GM23338 (cell line): ENCODE data around the gene PRDM9. TPM values are rescaled to one million over a fixed set of nuclear protein-coding genes. Genes with fewer than 3 reads are reported as not detected.

ENCODE experiments used
- ATAC-seq: fragments of 200-7000 bp; cut with Tn5 transposase; 3 replicates; pipeline ENCODE4 v1.9.1; 2020
- DNase-seq: peaks from one replicate; pipeline ENCODE4 v3.0.0-alpha.2; 2015; ENCODE audit warnings: low spot score
- H2AFZ ChIP-seq: fragments of 200-600 bp; sonication (generic); 2 replicates; pipeline ENCODE4 v1.8.0; 2016; ENCODE audit warnings: antibody characterized with exemption, mild to moderate bottlenecking, moderate library complexity
- H3F3A ChIP-seq: fragments of 200-600 bp; sonication (generic); replicated peaks from 2 replicates; pipeline ENCODE4 v1.8.0; 2017; ENCODE audit warnings: antibody characterized with exemption, mixed run types, low read depth
- H3K27ac ChIP-seq: fragments of 200-600 bp; sonication (generic); 2 replicates; pipeline ENCODE4 v1.6.1; 2016; ENCODE audit warnings: low read depth
- H3K27me3 ChIP-seq: fragments of 200-600 bp; sonication (generic); 2 replicates; pipeline ENCODE4 v1.8.0; 2016; ENCODE audit warnings: mild to moderate bottlenecking, mixed run types, moderate library complexity; ENCODE audit not compliant: insufficient read depth
- H3K36me3 ChIP-seq: fragments of 200-600 bp; sonication (generic); 2 replicates; pipeline ENCODE4 v1.8.0; 2016; ENCODE audit warnings: mild to moderate bottlenecking; ENCODE audit not compliant: insufficient read depth
- H3K4me1 ChIP-seq: fragments of 200-600 bp; sonication (generic); 2 replicates; pipeline ENCODE4 v1.8.0; 2016; ENCODE audit warnings: mild to moderate bottlenecking, moderate library complexity; ENCODE audit not compliant: insufficient read depth
- H3K4me2 ChIP-seq: fragments of 200-600 bp; sonication (generic); 2 replicates; pipeline ENCODE4 v1.7.1; 2017; ENCODE audit warnings: mixed run types
- H3K4me3 ChIP-seq: fragments of 200-600 bp; sonication (generic); 2 replicates; pipeline ENCODE4 v1.6.1; 2016; ENCODE audit warnings: mixed run types
- H3K79me2 ChIP-seq: fragments of 200-600 bp; sonication (generic); replicated peaks from 2 replicates; pipeline ENCODE4 v1.8.0; 2017; ENCODE audit warnings: mild to moderate bottlenecking; ENCODE audit not compliant: insufficient read depth
- H3K9me2 ChIP-seq: fragments of 200-600 bp; sonication (generic); 2 replicates; pipeline ENCODE4 v1.8.0; 2017; ENCODE audit not compliant: insufficient read depth
- H4K20me1 ChIP-seq: fragments of 200-600 bp; sonication (generic); replicated peaks from 2 replicates; pipeline ENCODE4 v1.8.0; 2017; ENCODE audit warnings: mild to moderate bottlenecking; ENCODE audit not compliant: insufficient read depth
- H3K27ac Mint-ChIP-seq: 2 replicates; pipeline ENCODE4 v1.8.0; 2020; ENCODE audit warnings: inconsistent platforms, mild to moderate bottlenecking, moderate library complexity, mixed read lengths
- H3K27me3 Mint-ChIP-seq: 3 replicates; pipeline ENCODE4 v1.8.0; 2022; ENCODE audit warnings: low read depth, mild to moderate bottlenecking, moderate library complexity, mixed read lengths, inconsistent platforms; ENCODE audit not compliant: insufficient read depth, poor library complexity
- H3K36me3 Mint-ChIP-seq: 3 replicates; pipeline ENCODE4 v1.8.0; 2021; ENCODE audit warnings: low read depth, mild to moderate bottlenecking, inconsistent platforms, moderate library complexity, mixed read lengths
- H3K4me1 Mint-ChIP-seq: 3 replicates; pipeline ENCODE4 v1.8.0; 2020; ENCODE audit warnings: mild to moderate bottlenecking, inconsistent platforms, mixed read lengths
- H3K4me3 Mint-ChIP-seq: 3 replicates; pipeline ENCODE4 v1.8.0; 2021; ENCODE audit warnings: moderate library complexity, mild to moderate bottlenecking, inconsistent platforms, mixed read lengths
- H3K9me3 Mint-ChIP-seq: 3 replicates; pipeline ENCODE4 v1.8.0; 2020; ENCODE audit warnings: moderate library complexity, mild to moderate bottlenecking, inconsistent platforms, mixed read lengths
- CREB1 ChIP-seq: fragments of 250-450 bp; sonication (Bioruptor Pico); IDR thresholded peaks from 2 replicates; pipeline ENCODE4 v1.5.0; 2020; ENCODE audit warnings: low read depth, mild to moderate bottlenecking, moderate library complexity
- CTCF ChIP-seq, 2 experiments: fragments of 200-600 bp in 1 of 2; sonication (generic) in 1 of 2; conservative IDR thresholded peaks; 2 replicates each; pipeline versions ENCODE4 v1.5.1 to v1.6.1; 2016 to 2017; ENCODE audit warnings: antibody characterized with exemption in 2 of 2, low read depth in 2 of 2, mild to moderate bottlenecking in 2 of 2, moderate library complexity in 1 of 2
- ETS1 ChIP-seq: IDR thresholded peaks from 2 replicates; pipeline ENCODE4 v1.6.1; 2016; ENCODE audit warnings: antibody characterized with exemption
- EZH2 ChIP-seq: fragments of 200-600 bp; sonication (generic); IDR thresholded peaks from one replicate; pipeline ENCODE4 v1.8.0; 2017; ENCODE audit warnings: antibody characterized with exemption, mild to moderate bottlenecking, low read depth; ENCODE audit not compliant: unreplicated experiment
- EZH2phosphoT487 ChIP-seq: fragments of 200-600 bp; sonication (generic); IDR thresholded peaks from one replicate; pipeline ENCODE4 v1.8.1; 2018; ENCODE audit warnings: antibody characterized with exemption; ENCODE audit not compliant: unreplicated experiment
- JUNB ChIP-seq: IDR thresholded peaks from one replicate; pipeline ENCODE4 v1.6.1; 2016; ENCODE audit warnings: antibody characterized with exemption; ENCODE audit not compliant: unreplicated experiment
- NANOG ChIP-seq: IDR thresholded peaks from 2 replicates; pipeline ENCODE4 v1.6.1; 2016; ENCODE audit warnings: antibody characterized with exemption, borderline replicate concordance
- POLR2AphosphoS5 ChIP-seq: IDR thresholded peaks from 2 replicates; pipeline ENCODE4 v1.6.1; 2016; ENCODE audit warnings: antibody characterized with exemption, low read depth
- REST ChIP-seq: IDR thresholded peaks from one replicate; pipeline ENCODE4 v1.6.1; 2018; ENCODE audit warnings: antibody characterized with exemption; ENCODE audit not compliant: unreplicated experiment
- STAT1 ChIP-seq: IDR thresholded peaks from one replicate; pipeline ENCODE4 v1.6.1; 2016; ENCODE audit warnings: antibody characterized with exemption; ENCODE audit not compliant: unreplicated experiment
- ZNF114 ChIP-seq: fragments of 250-450 bp; sonication (Bioruptor Pico); IDR thresholded peaks from 2 replicates; pipeline ENCODE4 v1.5.0; 2020; ENCODE audit warnings: mild to moderate bottlenecking, moderate library complexity
- ZNF331 ChIP-seq: fragments of 250-450 bp; sonication (Bioruptor Pico); IDR thresholded peaks from 2 replicates; pipeline ENCODE4 v1.5.0; 2020; ENCODE audit warnings: low read depth, mild to moderate bottlenecking, moderate library complexity
- ZNF462 ChIP-seq: fragments of 250-450 bp; sonication (Bioruptor Pico); IDR thresholded peaks from 2 replicates; pipeline ENCODE4 v1.5.0; 2020; ENCODE audit warnings: mild to moderate bottlenecking, moderate library complexity
- polyA plus RNA-seq: library from polyadenylated mRNA; unstranded; fragments of >200 nt; fragmentation: Nextera tagmentation; extraction: Ambion mirVana; gene quantifications from 2 replicates; pipeline ENCODE4 v1.2.1, GENCODE V29; 2016
- total RNA-seq: library from RNA; depleted of rRNA; stranded (reverse); fragments of >200 nt; shearing (Covaris generic); gene quantifications from 2 replicates; pipeline ENCODE4 v1.2.3, GENCODE V29; 2014

Gene PRDM9
- total and polyA plus RNA-seq, 2 experiments from 2014 or later: not detected

GRCh38 chr5:23468658-23469057 lies 38.8 kb upstream of the PRDM9 start:
- no peak for DNase-seq
- peaks cover 28% of the 10 kb centered on the region for H3K9me3 Mint-ChIP-seq
- no peak overlapping the region for H3K4me3 ChIP-seq
- H3K4me3 Mint-ChIP-seq: no peak overlapping the region
- no peaks in the 10 kb centered on the region for H3K4me1 Mint-ChIP-seq
- H3K27me3 Mint-ChIP-seq: peaks cover 2% of the 10 kb centered on the region
- no peak overlapping the region for H3K27ac ChIP-seq
- H3K4me1 ChIP-seq: no peaks in the 10 kb centered on the region
- no peaks in the 10 kb centered on the region for H3K79me2 ChIP-seq
- ATAC-seq: no peak
- H3F3A ChIP-seq: no peaks in the 10 kb centered on the region
- no peak for TF ChIP-seq JUNB
- no peak for TF ChIP-seq EZH2phosphoT487
- no peak for TF ChIP-seq POLR2AphosphoS5
- TF ChIP-seq ZNF462 (CRISPR knock-in tag): no peak
- no peak for TF ChIP-seq STAT1
- TF ChIP-seq REST: no peak
- no peak for TF ChIP-seq ZNF331 (CRISPR knock-in tag)
- TF ChIP-seq EZH2: no peak
- TF ChIP-seq ZNF114 (CRISPR knock-in tag): no peak
- no peak for TF ChIP-seq CREB1 (CRISPR knock-in tag)
- TF ChIP-seq ETS1: no peak
- no peak for TF ChIP-seq CTCF (conservative IDR thresholded peaks at IDR 0.05; ENCODE audit: low read depth in 2 of 2)
- TF ChIP-seq NANOG: no peak
- peak overlapping the region; percentile 16; the same call in 1 of the 2 replicates for H3K27ac Mint-ChIP-seq
- H3K27me3 ChIP-seq: no peaks in the 10 kb centered on the region
- H3K4me2 ChIP-seq: no peak overlapping the region
- no peaks in the 10 kb centered on the region; the same call in 1 of the 2 replicates for H3K9me2 ChIP-seq
- peaks cover 14% of the 10 kb centered on the region; the same call in 1 of the 2 replicates for H3K36me3 ChIP-seq
- H3K36me3 Mint-ChIP-seq: peaks cover 17% of the 10 kb centered on the region; the same call in 2 of the 3 replicates
- no peaks in the 10 kb centered on the region for H4K20me1 ChIP-seq
- peak overlapping the region; percentile 73; the same call in 1 of the 2 replicates for H2AFZ ChIP-seq
